ENCODE data around the gene TMEM248.
A peak's percentile ranks its signal among the peaks of the same experiment; 100 is the strongest.
"Not testable (repeated sequence)": the region's sequence is repeated elsewhere in the genome, so short reads cannot be mapped to it uniquely, and the experiment has no call there.

TMEM248 gene

DNA sequence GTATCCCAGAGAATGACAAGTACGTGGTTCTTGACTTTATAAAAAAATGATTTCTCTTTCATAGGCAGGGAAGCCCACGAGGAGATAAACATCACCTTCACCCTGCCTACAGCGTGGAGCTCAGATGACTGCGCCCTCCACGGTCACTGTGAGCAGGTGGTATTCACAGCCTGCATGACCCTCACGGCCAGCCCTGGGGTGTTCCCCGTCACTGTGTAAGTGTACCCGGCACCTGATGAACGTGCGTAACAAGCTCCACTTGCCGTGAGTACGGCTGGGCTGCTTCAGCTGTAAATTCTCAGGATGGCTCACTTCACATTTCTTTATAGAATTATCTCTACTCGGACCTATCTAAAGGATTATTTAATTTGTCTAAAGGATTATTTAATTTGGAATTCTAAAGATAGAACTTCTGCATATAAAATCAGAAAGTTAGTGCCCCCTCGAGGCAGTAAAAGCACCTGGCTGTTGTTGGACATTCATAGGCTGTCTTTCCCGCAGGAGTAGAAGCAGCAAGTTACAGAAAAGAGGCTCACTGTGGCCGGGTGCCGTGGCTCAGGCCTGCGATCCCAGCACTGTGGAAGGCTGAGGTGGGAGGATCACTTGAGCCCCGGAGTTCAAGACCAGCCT, 27.6 kb downstream of the TMEM248 start:
- Mint-ChIP-seq H3K4me1 (ENCODE audit: low read depth) (peaks cover 7% of the 10 kb centered on the region), H3K27ac (no peak overlapping the region), H3K27me3 (no peaks in the 10 kb centered on the region), H3K4me3 (no peak overlapping the region), H3K36me3 (ENCODE audit: low read depth) (peaks cover 98% of the 10 kb centered on the region), H3K9me3 (no peaks in the 10 kb centered on the region)
- intact Hi-C loops (cut with micrococcal nuclease), result no loop called here

DNA sequence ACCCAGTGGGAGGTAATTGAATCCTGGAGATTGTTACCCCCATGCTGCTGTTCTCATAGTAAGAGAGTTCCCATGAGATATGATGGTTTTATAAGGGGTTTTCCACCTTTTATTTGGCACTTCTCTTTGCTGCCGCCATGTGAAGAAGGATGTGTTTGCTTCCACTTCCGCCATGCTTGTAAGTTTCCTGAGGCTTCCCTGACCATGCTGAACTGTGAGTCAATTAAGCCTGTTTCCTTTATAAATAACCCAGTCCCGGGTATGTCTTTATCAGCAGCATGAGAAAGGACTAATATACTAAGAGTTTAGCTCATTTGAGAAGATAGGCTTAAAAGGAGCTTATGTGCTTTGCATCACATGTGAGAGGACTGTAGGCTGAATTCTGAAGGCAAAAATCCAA, 29.3 kb downstream of the TMEM248 start:
- H3K36me3 Mint-ChIP-seq (ENCODE audit: low read depth), result peaks cover 95% of the 10 kb centered on the region
- H3K4me3 Mint-ChIP-seq, result no peak overlapping the region
- peaks cover 7% of the 10 kb centered on the region for H3K4me1 Mint-ChIP-seq (ENCODE audit: low read depth)
- intact Hi-C loops (cut with micrococcal nuclease), result no loop called here
- no peaks in the 10 kb centered on the region for H3K9me3 Mint-ChIP-seq
- no peaks in the 10 kb centered on the region for H3K27me3 Mint-ChIP-seq
- H3K27ac Mint-ChIP-seq, result no peak overlapping the region

DNA sequence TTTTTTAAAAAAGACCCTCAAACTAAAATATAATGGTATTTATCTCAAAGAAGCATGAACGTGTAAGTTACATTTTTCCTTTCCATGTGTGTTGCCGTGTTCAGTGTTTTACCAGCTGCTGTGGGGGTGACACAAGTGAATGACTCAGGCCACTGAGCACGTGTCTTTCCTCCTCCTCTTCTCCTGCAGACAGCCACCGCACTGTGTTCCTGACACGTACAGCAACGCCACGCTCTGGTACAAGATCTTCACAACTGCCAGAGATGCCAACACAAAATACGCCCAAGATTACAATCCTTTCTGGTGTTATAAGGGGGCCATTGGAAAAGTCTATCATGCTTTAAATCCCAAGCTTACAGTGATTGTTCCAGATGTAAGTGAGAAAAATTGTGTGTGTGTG, 29.7 kb downstream of the TMEM248 start:
- Mint-ChIP-seq H3K27ac (no peak overlapping the region), H3K9me3 (no peaks in the 10 kb centered on the region), H3K27me3 (no peaks in the 10 kb centered on the region), H3K4me3 (no peak overlapping the region), H3K36me3 (ENCODE audit: low read depth) (peaks cover 95% of the 10 kb centered on the region), H3K4me1 (ENCODE audit: low read depth) (peaks cover 7% of the 10 kb centered on the region)
- intact Hi-C loops (cut with micrococcal nuclease), result no loop called here

DNA sequence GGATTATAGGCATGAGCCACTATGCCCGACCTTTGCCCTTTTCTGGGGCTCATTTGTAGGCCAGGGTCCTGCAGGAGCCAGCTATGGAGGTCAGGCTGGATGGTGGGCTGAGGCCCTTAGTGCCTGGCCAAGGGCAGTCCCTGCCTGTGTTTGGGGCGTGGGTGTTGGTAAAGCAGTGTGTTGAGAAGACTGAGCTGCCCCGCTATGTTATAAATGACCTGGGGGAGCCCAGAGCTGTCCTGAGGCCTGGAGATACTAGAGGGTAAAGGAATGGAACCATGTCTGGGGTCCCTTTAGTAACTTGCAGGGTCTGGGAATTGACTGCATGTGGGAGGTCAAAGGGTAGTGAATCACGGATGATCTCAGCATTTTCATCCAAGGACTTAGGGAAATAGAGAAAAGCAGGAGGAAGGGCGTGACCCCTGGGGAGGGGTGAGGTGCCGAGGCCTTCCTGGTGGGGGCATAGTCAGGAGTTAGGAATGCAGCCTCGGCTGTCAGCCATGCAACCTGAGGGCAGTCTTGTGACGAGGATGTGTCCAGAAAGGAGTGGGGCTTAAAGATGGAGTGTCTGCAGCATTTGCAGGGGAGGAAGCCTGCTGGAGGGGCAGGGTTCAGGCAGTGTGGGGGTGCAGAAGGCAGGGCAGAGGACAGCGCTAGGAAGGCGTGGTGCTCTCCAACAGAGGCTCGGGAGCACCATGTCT, 31.5 kb downstream of the TMEM248 start:
- H3K4me3 Mint-ChIP-seq, result no peak overlapping the region
- peaks cover 7% of the 10 kb centered on the region for H3K4me1 Mint-ChIP-seq (ENCODE audit: low read depth)
- no peaks in the 10 kb centered on the region for H3K27me3 Mint-ChIP-seq
- intact Hi-C loops (cut with micrococcal nuclease), result no loop called here
- no peaks in the 10 kb centered on the region for H3K9me3 Mint-ChIP-seq
- peaks cover 95% of the 10 kb centered on the region for H3K36me3 Mint-ChIP-seq (ENCODE audit: low read depth)
- peak overlapping the region; percentile 7 for H3K27ac Mint-ChIP-seq

DNA sequence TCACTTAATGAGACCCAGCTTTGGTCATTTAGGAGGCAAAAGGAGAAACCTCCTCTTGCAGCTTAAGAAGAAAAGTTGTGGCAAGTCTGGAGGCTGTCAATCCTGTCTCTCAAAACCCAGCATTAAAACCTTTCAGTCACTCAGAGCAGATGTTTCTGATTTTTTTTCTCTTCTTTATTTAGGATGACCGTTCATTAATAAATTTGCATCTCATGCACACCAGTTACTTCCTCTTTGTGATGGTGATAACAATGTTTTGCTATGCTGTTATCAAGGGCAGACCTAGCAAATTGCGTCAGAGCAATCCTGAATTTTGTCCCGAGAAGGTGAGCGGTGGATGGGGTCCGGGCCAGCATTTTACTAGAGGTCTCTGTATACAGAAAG, 32.0 kb downstream of the TMEM248 start:
- Mint-ChIP-seq H3K9me3 (no peaks in the 10 kb centered on the region), H3K4me1 (ENCODE audit: low read depth) (peaks cover 7% of the 10 kb centered on the region), H3K4me3 (no peak overlapping the region), H3K27me3 (no peaks in the 10 kb centered on the region), H3K36me3 (ENCODE audit: low read depth) (peaks cover 95% of the 10 kb centered on the region), H3K27ac (peak overlapping the region; percentile 7)
- intact Hi-C loops (cut with micrococcal nuclease), result no loop called here

DNA sequence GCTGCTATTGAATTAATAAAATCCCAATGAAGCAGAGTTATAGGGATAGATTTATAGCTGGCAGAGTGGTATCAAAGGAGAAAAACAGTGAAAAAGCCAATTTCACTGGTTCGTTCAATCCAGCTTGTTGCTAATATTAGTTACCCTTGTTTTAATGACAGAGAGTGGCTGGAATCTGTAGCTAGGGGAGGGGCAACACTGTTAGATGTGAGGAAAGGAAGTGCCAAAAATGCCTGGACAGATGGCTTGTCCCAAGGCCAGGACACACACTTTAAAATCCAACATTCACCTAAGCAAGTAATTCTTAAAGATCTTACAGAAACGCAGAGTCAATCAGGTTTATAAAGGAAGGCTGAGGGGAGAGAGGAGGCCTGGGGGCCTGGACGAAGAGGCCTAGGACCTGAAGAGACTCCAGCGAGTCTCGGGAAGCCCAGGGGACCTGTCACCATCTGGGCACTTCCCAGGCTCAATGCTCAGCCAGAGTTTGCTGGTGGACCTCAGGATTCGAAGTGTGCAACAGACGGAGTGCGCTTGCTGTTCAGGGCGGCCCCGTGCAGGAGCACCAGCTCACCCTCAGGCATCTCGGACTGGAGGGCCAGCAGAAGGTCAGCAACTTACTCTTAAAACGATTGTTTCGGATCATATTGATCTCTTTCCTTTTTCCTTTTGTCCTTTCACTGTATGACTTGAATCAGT, 36.7 kb downstream of the TMEM248 start:
- H3K27me3 Mint-ChIP-seq, result no peaks in the 10 kb centered on the region
- H3K9me3 Mint-ChIP-seq, result no peaks in the 10 kb centered on the region
- H3K36me3 Mint-ChIP-seq (ENCODE audit: low read depth), result peaks cover 82% of the 10 kb centered on the region
- H3K27ac Mint-ChIP-seq, result no peak overlapping the region
- intact Hi-C loops (cut with micrococcal nuclease), result no loop called here
- H3K4me3 Mint-ChIP-seq, result no peak overlapping the region
- peaks cover 1% of the 10 kb centered on the region for H3K4me1 Mint-ChIP-seq (ENCODE audit: low read depth)

DNA sequence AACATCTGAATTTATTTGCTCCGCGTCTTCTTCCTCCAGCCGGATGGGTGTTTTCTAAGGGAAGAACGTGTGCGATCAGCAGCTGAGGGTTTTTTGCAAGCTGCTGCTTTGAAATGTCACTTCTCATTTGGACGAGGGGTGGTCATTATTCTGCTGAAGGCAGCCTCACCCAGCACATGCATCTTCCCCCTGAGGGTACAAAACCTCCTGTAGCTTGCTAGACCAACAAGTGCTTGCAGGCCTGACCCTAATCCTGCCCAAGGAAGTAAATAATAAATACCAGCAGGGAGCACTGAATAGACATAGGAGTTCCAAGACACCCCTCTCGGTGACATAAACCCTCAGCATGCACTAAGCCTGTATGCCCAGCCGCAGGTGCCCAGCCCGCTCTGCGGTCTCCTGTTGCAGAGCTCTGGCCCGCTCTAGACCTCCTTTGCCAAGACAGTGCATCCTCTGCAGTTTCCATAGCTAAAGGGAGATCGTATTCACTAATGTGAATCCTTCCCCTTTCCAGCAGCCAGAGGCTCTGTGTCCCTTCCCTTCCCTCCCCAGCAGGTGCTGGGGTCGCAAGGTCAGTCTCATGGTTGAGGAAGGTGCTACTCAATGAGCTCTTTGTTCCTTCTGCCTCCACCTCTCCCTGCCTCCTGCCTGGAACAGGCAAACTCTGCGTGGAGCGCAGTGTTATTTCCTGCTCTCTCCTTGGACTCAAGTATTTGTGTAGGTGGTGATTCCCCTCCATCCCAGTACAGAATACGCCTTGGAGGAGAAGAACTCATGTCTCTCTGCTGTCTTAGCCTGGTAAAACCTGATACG, 37.7 kb downstream of the TMEM248 start:
- Mint-ChIP-seq H3K36me3 (ENCODE audit: low read depth) (peaks cover 72% of the 10 kb centered on the region), H3K27ac (no peak overlapping the region), H3K4me1 (ENCODE audit: low read depth) (no peaks in the 10 kb centered on the region), H3K4me3 (no peak overlapping the region), H3K27me3 (no peaks in the 10 kb centered on the region), H3K9me3 (no peaks in the 10 kb centered on the region)
- intact Hi-C loops (cut with micrococcal nuclease), result no loop called here

DNA sequence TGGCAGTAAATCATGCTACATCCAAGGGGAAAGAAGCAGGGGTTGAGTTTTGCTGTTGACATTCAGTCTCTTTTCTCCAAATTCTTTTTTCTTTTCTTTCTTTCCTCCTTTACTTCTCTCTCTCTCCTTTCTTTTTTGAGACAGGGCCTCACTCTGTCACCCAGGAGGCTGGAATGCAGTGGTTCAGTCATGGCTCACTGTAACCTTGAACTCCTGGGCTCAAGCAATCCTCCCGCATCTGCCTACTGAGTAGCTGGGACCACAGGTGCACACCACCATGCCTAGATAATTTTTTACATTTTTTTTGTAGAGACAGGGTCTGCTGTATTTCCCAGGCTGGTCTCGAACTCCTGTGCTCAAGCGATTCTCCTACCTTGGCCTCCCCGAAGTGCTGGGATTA, 39.2 kb downstream of the TMEM248 start:
- Mint-ChIP-seq H3K4me1 (ENCODE audit: low read depth) (no peaks in the 10 kb centered on the region), H3K27ac (no peak overlapping the region), H3K9me3 (no peaks in the 10 kb centered on the region), H3K36me3 (ENCODE audit: low read depth) (peaks cover 61% of the 10 kb centered on the region), H3K27me3 (no peaks in the 10 kb centered on the region), H3K4me3 (no peak overlapping the region)
- intact Hi-C loops (cut with micrococcal nuclease), result no loop called here

DNA sequence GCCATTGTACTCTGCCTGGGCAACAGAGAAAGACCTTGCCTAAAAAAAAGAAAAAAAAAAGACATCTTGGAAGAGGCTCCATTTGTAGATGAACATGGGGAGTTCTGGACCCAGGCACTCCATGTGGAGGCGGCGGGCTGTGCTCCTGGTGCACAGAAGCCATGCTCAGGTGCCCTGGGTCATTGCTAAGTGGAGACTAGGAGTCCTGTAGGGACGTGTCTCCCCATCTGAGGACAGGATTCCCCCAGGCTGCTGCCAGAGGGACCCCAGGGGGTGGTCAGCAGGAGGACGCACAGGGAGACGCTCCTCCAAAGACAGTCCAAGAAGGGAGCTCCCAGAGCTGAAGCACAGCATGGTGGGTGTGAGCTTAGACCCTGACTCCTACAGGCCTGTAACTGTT, 40.1 kb downstream of the TMEM248 start:
- no peak overlapping the region for H3K4me3 Mint-ChIP-seq
- no peaks in the 10 kb centered on the region for H3K27me3 Mint-ChIP-seq
- H3K36me3 Mint-ChIP-seq (ENCODE audit: low read depth), result peaks cover 52% of the 10 kb centered on the region
- intact Hi-C loops (cut with micrococcal nuclease), result no loop called here
- no peaks in the 10 kb centered on the region for H3K9me3 Mint-ChIP-seq
- no peaks in the 10 kb centered on the region for H3K4me1 Mint-ChIP-seq (ENCODE audit: low read depth)
- no peak overlapping the region for H3K27ac Mint-ChIP-seq

DNA sequence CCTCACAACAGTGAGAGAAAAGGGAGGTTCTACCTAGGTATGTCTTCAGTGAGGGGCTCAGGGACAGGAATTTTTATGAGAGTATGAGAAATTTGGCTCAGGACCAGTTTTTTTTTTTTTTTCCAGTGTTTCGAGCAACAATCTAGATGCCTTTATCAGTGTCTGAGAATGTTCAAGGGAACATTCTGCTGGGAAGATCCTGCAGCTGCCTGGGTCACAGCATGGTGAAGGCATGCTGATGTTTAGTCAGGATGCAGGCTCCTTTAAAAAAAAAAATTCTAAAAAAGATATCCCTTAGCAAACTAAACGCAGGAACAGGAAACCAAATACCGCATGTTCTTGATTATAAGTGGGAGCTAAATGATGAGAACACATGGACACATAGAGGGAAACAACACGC, 43.4 kb downstream of the TMEM248 start:
- peaks cover 19% of the 10 kb centered on the region for H3K36me3 Mint-ChIP-seq (ENCODE audit: low read depth)
- H3K9me3 Mint-ChIP-seq, result no peaks in the 10 kb centered on the region
- intact Hi-C loops (cut with micrococcal nuclease), result no loop called here
- H3K4me1 Mint-ChIP-seq (ENCODE audit: low read depth), result no peaks in the 10 kb centered on the region
- H3K4me3 Mint-ChIP-seq, result no peak overlapping the region
- no peak overlapping the region for H3K27ac Mint-ChIP-seq
- no peaks in the 10 kb centered on the region for H3K27me3 Mint-ChIP-seq

DNA sequence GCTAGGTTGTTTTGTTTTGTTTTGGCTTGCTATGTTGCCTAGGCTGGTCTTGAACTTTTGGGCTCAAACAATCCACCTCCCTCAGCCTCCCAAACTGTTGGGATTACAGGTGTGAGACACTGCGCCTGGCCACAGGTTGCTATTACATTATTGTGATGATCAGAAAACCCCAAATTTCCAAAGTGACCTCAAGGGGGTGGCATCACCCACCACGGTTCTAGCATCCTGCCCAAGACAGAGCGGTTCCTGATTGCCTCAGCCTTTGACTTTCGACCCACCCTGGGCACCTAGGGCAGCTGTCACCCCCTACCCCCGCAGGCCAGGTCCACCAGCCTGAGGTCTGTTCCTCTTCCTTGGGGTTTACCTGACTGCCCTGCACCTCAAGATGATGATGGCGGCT, 46.0 kb downstream of the TMEM248 start:
- no peak overlapping the region for H3K27ac Mint-ChIP-seq
- H3K36me3 Mint-ChIP-seq (ENCODE audit: low read depth), result no peaks in the 10 kb centered on the region
- H3K27me3 Mint-ChIP-seq, result no peaks in the 10 kb centered on the region
- H3K4me3 Mint-ChIP-seq, result no peak overlapping the region
- H3K4me1 Mint-ChIP-seq (ENCODE audit: low read depth), result no peaks in the 10 kb centered on the region
- intact Hi-C loops (cut with micrococcal nuclease), result no loop called here
- no peaks in the 10 kb centered on the region for H3K9me3 Mint-ChIP-seq

DNA sequence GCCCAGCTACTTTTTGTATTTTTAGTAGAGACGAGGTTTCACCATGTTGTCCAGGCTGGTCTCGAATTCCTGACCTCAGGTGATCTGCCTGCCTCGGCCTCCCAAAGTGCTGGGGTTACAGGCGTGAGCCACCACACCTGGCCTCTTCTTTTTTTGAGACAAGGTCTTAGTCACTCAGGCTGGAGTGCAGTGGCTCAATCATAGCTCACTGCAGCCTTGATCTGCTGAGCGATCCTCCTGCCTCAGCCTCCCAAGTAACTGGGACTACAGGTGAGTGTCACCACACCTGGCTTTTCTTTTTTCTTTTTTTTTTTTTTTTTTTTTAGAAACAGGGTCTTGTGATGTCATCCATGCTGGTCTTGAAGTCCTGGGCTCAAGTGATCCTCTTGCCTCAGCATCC, 48.0 kb downstream of the TMEM248 start:
- H3K27me3 Mint-ChIP-seq; H3K4me1 Mint-ChIP-seq (ENCODE audit: low read depth); H3K27ac Mint-ChIP-seq; H3K36me3 Mint-ChIP-seq (ENCODE audit: low read depth); H3K4me3 Mint-ChIP-seq; intact Hi-C loops (cut with micrococcal nuclease); H3K9me3 Mint-ChIP-seq: not testable (repeated sequence)

DNA sequence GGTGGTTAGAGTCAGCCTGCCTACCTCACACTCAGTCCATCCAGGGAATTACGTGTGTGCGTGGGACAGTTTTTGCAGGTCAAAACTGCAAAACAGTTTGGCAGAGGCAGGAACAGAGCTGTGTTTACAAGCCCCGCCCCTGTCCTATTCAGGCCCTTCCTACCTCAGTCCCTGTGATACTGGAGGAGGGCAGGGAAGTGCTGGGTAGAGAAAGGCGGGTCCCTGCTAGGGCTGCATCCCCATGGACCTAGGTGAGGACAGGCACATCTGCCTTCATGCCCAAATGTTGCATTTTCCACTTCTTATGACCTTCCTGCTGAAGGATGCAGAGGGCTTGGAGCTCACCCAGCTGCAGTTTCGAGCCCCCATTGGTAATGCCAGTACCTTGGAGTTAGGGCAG, 49.3 kb downstream of the TMEM248 start:
- intact Hi-C loops (cut with micrococcal nuclease), result no loop called here
- Mint-ChIP-seq H3K36me3 (ENCODE audit: low read depth) (no peaks in the 10 kb centered on the region), H3K27ac (no peak overlapping the region), H3K4me3 (no peak overlapping the region), H3K4me1 (ENCODE audit: low read depth) (no peaks in the 10 kb centered on the region), H3K27me3 (no peaks in the 10 kb centered on the region), H3K9me3 (no peaks in the 10 kb centered on the region)

DNA sequence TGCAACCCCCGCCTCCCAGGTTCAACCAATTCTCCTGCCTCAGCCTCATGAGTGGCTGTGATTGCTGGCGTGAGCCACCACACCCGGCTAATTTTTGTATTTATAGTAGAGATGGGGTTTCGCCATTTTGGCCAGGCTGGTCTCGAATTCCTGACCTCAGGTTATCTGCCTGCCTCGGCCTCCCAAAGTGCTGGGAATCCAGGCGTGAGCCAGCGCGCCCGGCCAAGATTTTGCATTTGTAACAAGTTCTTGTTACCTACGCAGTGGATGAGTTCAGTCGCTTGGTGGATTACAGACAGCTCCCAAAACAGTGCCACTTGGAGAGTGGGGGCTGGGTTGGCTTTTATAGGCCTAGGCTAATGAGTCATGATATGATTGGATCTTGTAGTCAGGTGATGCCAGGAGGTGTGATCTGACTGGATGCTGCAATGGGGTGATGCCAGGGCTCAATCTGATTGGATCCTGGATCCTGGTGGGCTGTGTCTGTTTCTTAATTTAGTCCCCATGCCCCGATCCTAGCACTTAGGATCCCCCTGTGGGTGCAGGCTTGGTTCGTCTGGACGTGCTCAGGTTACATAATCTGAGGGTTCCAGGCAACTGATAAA, 54.1 kb downstream of the TMEM248 start:
- H3K36me3 Mint-ChIP-seq (ENCODE audit: low read depth), result no peaks in the 10 kb centered on the region
- no peaks in the 10 kb centered on the region for H3K4me1 Mint-ChIP-seq (ENCODE audit: low read depth)
- no peak overlapping the region for H3K4me3 Mint-ChIP-seq
- no peaks in the 10 kb centered on the region for H3K27me3 Mint-ChIP-seq
- H3K9me3 Mint-ChIP-seq, result peaks cover 14% of the 10 kb centered on the region
- H3K27ac Mint-ChIP-seq, result no peak overlapping the region
- intact Hi-C loops (cut with micrococcal nuclease), result no loop called here
